ENCODE results near the gene STARD7. TPM values are rescaled to one million over a fixed set of nuclear protein-coding genes. Genes with fewer than 3 reads are reported as not detected.
A peak's percentile ranks its signal among the peaks of the same experiment; 100 is the strongest.

The STARD7 gene
- total RNA-seq, 2 donors from 2014 or later: 68.5 to 91.3 TPM

DNA sequence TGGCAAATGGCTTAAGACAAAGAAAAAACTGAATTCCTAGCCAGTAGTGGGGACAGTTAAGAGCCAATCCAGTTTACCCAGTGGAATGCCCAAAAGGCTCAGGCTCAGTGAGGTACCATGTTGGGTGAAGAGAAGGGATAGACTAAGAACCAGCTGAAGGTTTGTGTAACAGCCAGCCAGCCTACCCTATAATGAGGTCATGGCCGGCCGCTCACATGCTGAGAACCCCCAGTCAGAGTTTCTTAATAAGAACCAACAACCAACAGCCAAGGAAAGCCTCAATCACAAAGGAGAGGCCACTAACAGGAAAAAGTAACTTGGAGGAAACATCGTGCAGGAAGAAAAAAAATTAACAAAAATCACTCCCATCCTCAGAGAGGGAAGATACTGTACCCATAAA is 38.0 kb downstream of the STARD7 start:
- Histone ChIP-seq H3K4me3 (no peak overlapping the region), H3K27me3 (no peaks in the 10 kb centered on the region), H3K27ac (no peak overlapping the region), H3K4me1 (no peaks in the 10 kb centered on the region), H3K36me3 (replicated peaks in 1 of 2; ENCODE audit: insufficient read depth in 1 of 2, low read depth in 2 of 2) (no peaks in the 10 kb centered on the region), H3K9me3 (no peaks in the 10 kb centered on the region)
- 89 to 96% methylated on average over 3 of the region's 3 CpGs for WGBS, 2 donors
- intact Hi-C loops (cut with DNase I): loop anchor here (10.0 kb wide), 1 partner anchor 56 kb away; the partner anchor contains the start of gene ADRA2B
- ATAC-seq (no peak), DNase-seq (no peak)
- TF ChIP-seq POLR2A (IDR thresholded peaks at IDR 0.05): no peak
- TF ChIP-seq, protein P1, sequence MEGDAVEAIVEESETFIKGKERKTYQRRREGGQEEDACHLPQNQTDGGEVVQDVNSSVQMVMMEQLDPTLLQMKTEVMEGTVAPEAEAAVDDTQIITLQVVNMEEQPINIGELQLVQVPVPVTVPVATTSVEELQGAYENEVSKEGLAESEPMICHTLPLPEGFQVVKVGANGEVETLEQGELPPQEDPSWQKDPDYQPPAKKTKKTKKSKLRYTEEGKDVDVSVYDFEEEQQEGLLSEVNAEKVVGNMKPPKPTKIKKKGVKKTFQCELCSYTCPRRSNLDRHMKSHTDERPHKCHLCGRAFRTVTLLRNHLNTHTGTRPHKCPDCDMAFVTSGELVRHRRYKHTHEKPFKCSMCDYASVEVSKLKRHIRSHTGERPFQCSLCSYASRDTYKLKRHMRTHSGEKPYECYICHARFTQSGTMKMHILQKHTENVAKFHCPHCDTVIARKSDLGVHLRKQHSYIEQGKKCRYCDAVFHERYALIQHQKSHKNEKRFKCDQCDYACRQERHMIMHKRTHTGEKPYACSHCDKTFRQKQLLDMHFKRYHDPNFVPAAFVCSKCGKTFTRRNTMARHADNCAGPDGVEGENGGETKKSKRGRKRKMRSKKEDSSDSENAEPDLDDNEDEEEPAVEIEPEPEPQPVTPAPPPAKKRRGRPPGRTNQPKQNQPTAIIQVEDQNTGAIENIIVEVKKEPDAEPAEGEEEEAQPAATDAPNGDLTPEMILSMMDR (IDR thresholded peaks at IDR 0.05): no peak

GRCh38 chr2:96169868-96170507 is 38.6 kb downstream of the STARD7 start:
- Histone ChIP-seq H3K9me3 (no peaks in the 10 kb centered on the region), H3K4me3 (no peak overlapping the region), H3K27ac (no peak overlapping the region), H3K4me1 (no peaks in the 10 kb centered on the region), H3K36me3 (replicated peaks in 1 of 2; ENCODE audit: insufficient read depth in 1 of 2, low read depth in 2 of 2) (no peaks in the 10 kb centered on the region), H3K27me3 (no peaks in the 10 kb centered on the region)
- TF ChIP-seq, protein P1 (IDR thresholded peaks at IDR 0.05): no peak
- TF ChIP-seq POLR2A (IDR thresholded peaks at IDR 0.05): no peak
- WGBS, 2 donors: 70 to 78% methylated on average over 2 of the region's 2 CpGs
- ATAC-seq (no peak), DNase-seq (no peak)
- intact Hi-C loops (cut with DNase I): loop anchor here (10.0 kb wide), 1 partner anchor 55 kb away; the partner anchor contains the start of gene ADRA2B

GRCh38 chr2:96167407-96168013 is 41.1 kb downstream of the STARD7 start:
- DNase-seq: no peak
- intact Hi-C loops (cut with DNase I): no loop called here
- ATAC-seq: no peak
- no peaks in the 10 kb centered on the region for H3K9me3 ChIP-seq
- no peak overlapping the region for H3K27ac ChIP-seq
- WGBS, 2 donors: 61 to 62% methylated on average over 6 of the region's 6 CpGs
- no peaks in the 10 kb centered on the region for H3K27me3 ChIP-seq
- no peaks in the 10 kb centered on the region for H3K4me1 ChIP-seq
- H3K36me3 ChIP-seq (replicated peaks in 1 of 2; ENCODE audit: insufficient read depth in 1 of 2, low read depth in 2 of 2): no peaks in the 10 kb centered on the region
- TF ChIP-seq POLR2A (IDR thresholded peaks at IDR 0.05): no peak
- TF ChIP-seq, protein P1 (IDR thresholded peaks at IDR 0.05): no peak
- no peak overlapping the region for H3K4me3 ChIP-seq

- TF ChIP-seq POLR2A (IDR thresholded peaks at IDR 0.05): no peak
- TF ChIP-seq, protein P1 (IDR thresholded peaks at IDR 0.05): no peak
- H3K4me1 ChIP-seq: no peaks in the 10 kb centered on the region
- ATAC-seq: no peak
- H3K27me3 ChIP-seq: no peaks in the 10 kb centered on the region
- no peaks in the 10 kb centered on the region for H3K36me3 ChIP-seq (replicated peaks in 1 of 2; ENCODE audit: insufficient read depth in 1 of 2, low read depth in 2 of 2)
- no peaks in the 10 kb centered on the region for H3K9me3 ChIP-seq
- 68 to 81% methylated on average over 10 to 18 of the region's 18 CpGs for WGBS, 2 donors
- H3K4me3 ChIP-seq: no peak overlapping the region
- DNase-seq: peak in 1 of 4 donors; percentile 13
- intact Hi-C loops (cut with DNase I): no loop called here
- no peak overlapping the region for H3K27ac ChIP-seq
These were observed 44.0 kb downstream of the STARD7 start for GRCh38 chr2:96164459-96165184.

All from body of pancreas (tissue), 4 donors.